Chondrocyte (in vitro differentiated cells): ENCODE data around the gene PDE5A. TPM values are rescaled to one million over a fixed set of nuclear protein-coding genes. Genes with fewer than 3 reads are reported as not detected.

ENCODE experiments used
- DNase-seq: peaks from one replicate; pipeline ENCODE4 v3.0.0; 2021; ENCODE audit warnings: mixed read lengths, low spot score
- H3K27ac Mint-ChIP-seq: one replicate; pipeline ENCODE4 v1.8.0; 2021; ENCODE audit warnings: mild to moderate bottlenecking, moderate library complexity, mixed read lengths; ENCODE audit not compliant: unreplicated experiment
- H3K27me3 Mint-ChIP-seq: 2 replicates; pipeline ENCODE4 v1.8.0; 2021; ENCODE audit warnings: low read depth, mixed read lengths
- H3K36me3 Mint-ChIP-seq: 2 replicates; pipeline ENCODE4 v1.8.0; 2021; ENCODE audit warnings: low read depth, mixed read lengths
- H3K4me1 Mint-ChIP-seq: 2 replicates; pipeline ENCODE4 v1.8.0; 2021; ENCODE audit warnings: low read depth, mild to moderate bottlenecking, mixed read lengths
- H3K4me3 Mint-ChIP-seq: one replicate; pipeline ENCODE4 v1.8.0; 2021; ENCODE audit warnings: mild to moderate bottlenecking, moderate library complexity, mixed read lengths; ENCODE audit not compliant: unreplicated experiment
- H3K9me3 Mint-ChIP-seq: 2 replicates; pipeline ENCODE4 v1.8.0; 2021; ENCODE audit warnings: low read depth, mixed read lengths
- CTCF ChIP-seq: fragments of 200-600 bp; sonication (generic); IDR thresholded peaks from 2 replicates; pipeline ENCODE4 v1.5.0; 2021; ENCODE audit warnings: antibody characterized with exemption, mild to moderate bottlenecking, moderate library complexity
- total RNA-seq: library from RNA; stranded (reverse); gene quantifications from 3 replicates; pipeline ENCODE4 v1.2.1, GENCODE V29; 2021

PDE5A gene
- total RNA-seq, 1 donor from 2014 or later: 21.8 TPM

GRCh38 chr4:119536572-119537528 is 91.8 kb downstream of the PDE5A start:
- Mint-ChIP-seq H3K27ac (no peak overlapping the region), H3K9me3 (no peaks in the 10 kb centered on the region), H3K4me3 (no peak overlapping the region), H3K27me3 (no peaks in the 10 kb centered on the region), H3K4me1 (no peaks in the 10 kb centered on the region), H3K36me3 (peaks cover 28% of the 10 kb centered on the region)
- no peak for DNase-seq
- TF ChIP-seq CTCF: no peak

- Mint-ChIP-seq H3K36me3 (peaks cover 19% of the 10 kb centered on the region), H3K27me3 (no peaks in the 10 kb centered on the region), H3K4me1 (no peaks in the 10 kb centered on the region), H3K9me3 (no peaks in the 10 kb centered on the region), H3K4me3 (no peak overlapping the region), H3K27ac (no peak overlapping the region)
- DNase-seq: no peak
- TF ChIP-seq CTCF: no peak
Measured at GRCh38 chr4:119532319-119532718, 96.3 kb downstream of the PDE5A start.

- no peaks in the 10 kb centered on the region for H3K27me3 Mint-ChIP-seq
- TF ChIP-seq CTCF: no peak
- peaks cover 18% of the 10 kb centered on the region for H3K36me3 Mint-ChIP-seq
- H3K9me3 Mint-ChIP-seq: no peaks in the 10 kb centered on the region
- H3K4me3 Mint-ChIP-seq: no peak overlapping the region
- no peak overlapping the region for H3K27ac Mint-ChIP-seq
- no peak for DNase-seq
- H3K4me1 Mint-ChIP-seq: peaks cover 12% of the 10 kb centered on the region
Measured at GRCh38 chr4:119529788-119530187, 98.8 kb downstream of the PDE5A start.

GRCh38 chr4:119526786-119527550 is 101.6 kb downstream of the PDE5A start:
- no peaks in the 10 kb centered on the region for H3K9me3 Mint-ChIP-seq
- no peak overlapping the region for H3K27ac Mint-ChIP-seq
- no peak for DNase-seq
- peaks cover 11% of the 10 kb centered on the region for H3K36me3 Mint-ChIP-seq
- no peaks in the 10 kb centered on the region for H3K27me3 Mint-ChIP-seq
- no peak for TF ChIP-seq CTCF
- H3K4me1 Mint-ChIP-seq: peaks cover 13% of the 10 kb centered on the region
- H3K4me3 Mint-ChIP-seq: no peak overlapping the region
